HG03103 (cell line): ENCODE measurements around the gene WDHD1.
"Not testable (repeated sequence)": the region's sequence is repeated elsewhere in the genome, so short reads cannot be mapped to it uniquely, and the experiment has no call there.

Experiments
- ATAC-seq: cut with Tn5 transposase; IDR thresholded peaks from one replicate; pipeline ENCODE4 v1.9.1; 2021; ENCODE audit warnings: low read depth; ENCODE audit not compliant: unreplicated experiment

WDHD1 gene

GRCh38 chr14:54955143-54955542, 71.8 kb downstream of the WDHD1 start:
- no peak for ATAC-seq

- ATAC-seq: not testable (repeated sequence)
Observed at GRCh38 chr14:54953609-54954008, 73.3 kb downstream of the WDHD1 start.

GRCh38 chr14:54952803-54953202, 74.1 kb downstream of the WDHD1 start:
- ATAC-seq: not testable (repeated sequence)

- ATAC-seq: no peak
Observed at GRCh38 chr14:54947230-54947629, 79.7 kb downstream of the WDHD1 start.

GRCh38 chr14:54946500-54946899, 80.4 kb downstream of the WDHD1 start:
- no peak for ATAC-seq

- ATAC-seq: no peak
Observed at GRCh38 chr14:54944737-54945391, 82.0 kb downstream of the WDHD1 start.

DNA sequence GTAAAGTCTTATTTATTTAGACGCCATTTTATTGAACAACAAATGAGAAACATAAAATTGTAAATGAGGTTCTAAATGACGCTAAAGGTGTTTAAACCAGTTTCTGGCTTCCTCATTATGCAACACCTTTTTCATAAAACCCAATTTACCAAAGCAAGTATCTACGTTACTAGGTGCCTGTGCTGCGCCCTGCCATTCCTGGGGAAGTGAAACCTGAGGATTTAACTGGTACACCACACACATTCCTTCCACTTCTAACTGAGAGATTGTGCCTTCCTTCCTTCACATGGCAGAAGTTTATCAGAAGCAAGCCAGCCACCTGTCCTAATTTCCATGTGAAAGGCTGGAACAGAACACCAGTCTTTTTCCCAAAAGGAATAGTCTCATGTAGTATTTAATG, 84.0 kb downstream of the WDHD1 start:
- no peak for ATAC-seq

GRCh38 chr14:54936816-54937215, 90.1 kb downstream of the WDHD1 start:
- no peak for ATAC-seq

DNA sequence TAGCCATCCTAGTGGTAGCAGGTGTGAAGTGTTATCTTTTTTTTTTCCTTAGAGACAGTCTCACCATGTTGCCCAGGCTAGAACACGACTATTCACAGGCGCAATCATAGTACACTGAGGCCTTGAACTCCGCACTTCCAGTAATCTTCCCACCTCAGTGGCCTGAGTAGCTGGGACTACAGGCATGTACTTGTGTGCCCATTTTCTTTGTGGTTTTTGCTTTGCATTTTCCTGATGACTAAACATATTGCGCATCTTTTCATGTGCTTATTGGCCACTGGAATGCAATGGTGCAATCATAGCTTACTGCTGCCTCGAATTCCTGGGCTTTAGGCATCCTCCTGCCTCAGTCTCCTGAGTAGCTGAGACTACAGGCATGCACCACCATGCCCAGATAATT, 90.9 kb downstream of the WDHD1 start:
- no peak for ATAC-seq

DNA sequence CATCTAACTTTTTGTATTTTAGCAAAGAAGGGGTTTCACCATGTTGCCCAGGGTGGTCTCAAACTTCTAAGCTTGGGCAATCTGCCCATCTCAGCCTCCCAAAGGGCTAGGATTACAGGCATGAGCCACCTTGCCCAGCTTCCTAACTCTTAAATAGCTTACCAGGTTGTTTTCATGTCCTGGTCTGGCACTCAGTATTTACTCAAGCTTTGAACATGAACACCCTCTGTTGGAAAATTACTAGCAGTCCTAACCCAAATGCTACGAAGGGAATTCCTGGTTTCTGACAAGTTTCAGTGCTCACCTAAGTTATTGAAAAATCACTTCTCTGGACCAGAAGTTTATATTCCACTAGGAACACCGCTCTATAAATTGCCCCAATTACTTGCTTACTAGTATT, 91.8 kb downstream of the WDHD1 start:
- no peak for ATAC-seq

- no peak for ATAC-seq
Observed at GRCh38 chr14:54933006-54933405, 93.9 kb downstream of the WDHD1 start.

GRCh38 chr14:54931598-54932340, 95.1 kb downstream of the WDHD1 start:
- no peak for ATAC-seq

GRCh38 chr14:54931101-54931500, 95.8 kb downstream of the WDHD1 start:
- no peak for ATAC-seq

DNA sequence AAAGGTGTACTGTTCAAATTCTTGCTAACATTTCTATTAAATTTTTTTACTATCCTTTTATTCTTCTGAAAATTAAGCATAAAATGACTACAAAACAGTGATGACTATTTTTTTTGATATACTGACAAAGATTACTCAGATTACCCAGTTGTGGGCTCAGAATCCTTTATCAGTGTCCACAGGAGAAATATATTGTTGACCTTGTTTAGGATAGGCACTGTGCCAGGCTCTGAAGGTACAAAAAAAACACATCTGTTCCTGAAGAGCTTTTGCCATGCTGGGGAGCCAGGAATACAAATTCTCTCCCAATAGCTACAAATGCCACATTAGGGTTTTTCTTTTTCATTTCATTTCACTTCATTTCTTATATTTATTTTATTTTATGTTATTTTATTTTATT, 97.3 kb downstream of the WDHD1 start:
- no peak for ATAC-seq

GRCh38 chr14:54928216-54928615, 98.7 kb downstream of the WDHD1 start:
- ATAC-seq: no peak

- ATAC-seq: no peak
Observed at GRCh38 chr14:54927551-54927950, 99.3 kb downstream of the WDHD1 start.

DNA sequence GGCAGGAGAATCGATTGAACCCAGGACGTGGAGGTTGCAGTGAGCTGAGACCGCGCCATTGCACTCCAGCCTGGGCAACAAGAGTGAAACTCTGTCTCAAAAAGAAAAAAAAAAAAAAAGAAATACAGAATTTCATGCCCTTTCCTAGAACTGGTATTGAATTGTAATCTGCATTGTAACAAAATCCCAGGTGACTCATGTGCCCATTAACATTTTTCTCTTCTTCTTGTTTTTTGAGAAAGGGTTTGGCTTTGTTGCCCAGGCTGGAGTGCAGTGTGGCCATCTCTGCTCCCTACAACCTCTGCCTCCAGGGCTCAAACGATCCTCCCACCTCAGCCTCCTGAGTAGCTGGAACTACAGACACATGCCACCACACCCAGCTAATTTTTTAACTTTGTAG, 100.3 kb downstream of the WDHD1 start:
- not testable (repeated sequence) for ATAC-seq

DNA sequence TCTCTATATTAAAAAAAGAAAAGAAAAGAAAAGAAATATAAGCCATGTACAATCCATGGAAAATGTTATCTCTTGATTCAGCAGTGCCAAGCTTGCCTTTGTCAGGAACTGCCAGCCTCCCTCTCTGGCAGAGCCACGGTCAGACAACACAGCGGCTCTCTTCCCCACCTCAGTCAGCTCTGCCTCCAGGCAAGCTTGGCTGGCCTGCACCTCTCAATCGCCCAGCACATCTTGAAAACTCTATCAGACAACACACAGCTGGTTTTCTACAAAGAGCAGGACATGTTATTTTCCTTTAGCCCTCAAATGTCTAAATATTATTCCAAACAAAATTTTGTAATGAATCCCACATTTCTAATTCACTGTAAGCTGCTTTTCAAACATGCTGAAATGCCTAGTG, 104.3 kb downstream of the WDHD1 start:
- no peak for ATAC-seq

DNA sequence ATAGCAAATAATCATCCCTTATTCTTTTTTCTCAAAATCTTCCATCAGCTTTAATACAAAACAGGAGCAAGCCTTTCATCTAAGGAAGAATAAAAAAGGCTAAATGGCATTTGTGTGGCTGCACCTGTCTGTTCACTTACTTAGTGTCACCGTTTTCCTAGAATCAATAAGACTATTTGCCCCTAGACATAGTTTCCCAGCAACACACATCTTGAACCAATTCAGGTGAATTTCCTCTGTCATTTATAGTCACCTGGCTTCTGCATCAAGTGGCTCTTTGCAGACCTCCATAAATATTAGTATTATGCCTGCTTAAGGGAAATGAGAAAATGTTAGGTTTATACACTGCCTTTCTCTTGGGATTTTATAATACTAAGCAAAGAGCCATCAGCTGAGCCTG, 106.8 kb downstream of the WDHD1 start:
- no peak for ATAC-seq

DNA sequence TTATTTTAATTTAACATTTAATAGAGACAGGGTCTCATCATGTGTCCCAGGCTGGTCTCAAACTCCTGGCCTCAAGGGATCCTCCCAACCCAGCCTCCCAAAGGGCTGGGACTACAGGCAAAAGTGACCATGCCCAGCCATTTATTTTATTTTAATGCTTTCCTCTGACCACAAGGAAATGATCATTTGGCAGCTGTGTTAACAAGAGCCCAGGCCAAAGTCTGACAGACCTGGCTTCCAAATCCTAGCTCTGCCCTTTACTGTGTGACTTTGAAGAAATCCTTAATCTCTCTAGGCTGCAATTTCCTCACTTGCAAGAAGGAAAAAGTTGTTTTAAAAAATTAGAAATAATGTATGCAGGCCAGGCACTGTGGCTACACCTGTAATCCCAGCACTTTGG, 107.6 kb downstream of the WDHD1 start:
- ATAC-seq: no peak

- no peak for ATAC-seq
Observed at GRCh38 chr14:54918427-54918826, 108.5 kb downstream of the WDHD1 start.

GRCh38 chr14:54916101-54916500, 110.8 kb downstream of the WDHD1 start:
- ATAC-seq: no peak
